Lower lobe of right lung (tissue), 2 donors: ENCODE results near the gene ATP2A3. TPM values are rescaled to one million over a fixed set of nuclear protein-coding genes. Genes with fewer than 3 reads are reported as not detected.

Experiments used
- ATAC-seq, 2 donors: fragments of 200-7000 bp; cut with Tn5 transposase; one replicate each; pipeline ENCODE4 v1.9.1; 2020 to 2022; ENCODE audit warnings: mild to moderate bottlenecking in 2 of 2, moderate library complexity in 2 of 2
- DNase-seq: peaks from one replicate; pipeline ENCODE4 v3.0.0-alpha.2; 2020
- H3K27ac ChIP-seq: fragments of 200-600 bp; one replicate; pipeline ENCODE4 v1.8.0; 2022
- H3K27me3 ChIP-seq: fragments of 200-600 bp; one replicate; pipeline ENCODE4 v1.8.0; 2022; ENCODE audit warnings: low read depth
- H3K36me3 ChIP-seq: fragments of 200-600 bp; one replicate; pipeline ENCODE4 v1.8.0; 2022; ENCODE audit warnings: mild to moderate bottlenecking
- H3K4me1 ChIP-seq: fragments of 200-600 bp; one replicate; pipeline ENCODE4 v1.8.0; 2022
- H3K4me3 ChIP-seq: fragments of 200-600 bp; one replicate; pipeline ENCODE4 v1.8.0; 2022; ENCODE audit warnings: mild to moderate bottlenecking
- H3K9me3 ChIP-seq: fragments of 200-600 bp; one replicate; pipeline ENCODE4 v1.8.0; 2022
- intact Hi-C: fragments of 100-400 bp; cut with DNase I; formaldehyde crosslinking; loops from one replicate; pipeline ENCODE4 v1.11.0; 2022
- total RNA-seq: library from RNA; stranded (reverse); fragmentation: NEBNext Ultra II Directional; extraction: Animal tissue kit (Norgen Biotek cat#: 25700); gene quantifications from one replicate; pipeline ENCODE4 v1.2.1, GENCODE V29; 2021
- TF ChIP-seq, protein P1 (sequence below): fragments of 200-600 bp; IDR thresholded peaks from one replicate; pipeline ENCODE4 v1.8.0; 2022; ENCODE audit warnings: antibody characterized with exemption, mild to moderate bottlenecking
- donor health status: DM: no; HTN: yes; CAD: no; lungs with severe emphysema.

The ATP2A3 gene
- total RNA-seq, 1 donor from 2014 or later: 45.6 TPM

DNA sequence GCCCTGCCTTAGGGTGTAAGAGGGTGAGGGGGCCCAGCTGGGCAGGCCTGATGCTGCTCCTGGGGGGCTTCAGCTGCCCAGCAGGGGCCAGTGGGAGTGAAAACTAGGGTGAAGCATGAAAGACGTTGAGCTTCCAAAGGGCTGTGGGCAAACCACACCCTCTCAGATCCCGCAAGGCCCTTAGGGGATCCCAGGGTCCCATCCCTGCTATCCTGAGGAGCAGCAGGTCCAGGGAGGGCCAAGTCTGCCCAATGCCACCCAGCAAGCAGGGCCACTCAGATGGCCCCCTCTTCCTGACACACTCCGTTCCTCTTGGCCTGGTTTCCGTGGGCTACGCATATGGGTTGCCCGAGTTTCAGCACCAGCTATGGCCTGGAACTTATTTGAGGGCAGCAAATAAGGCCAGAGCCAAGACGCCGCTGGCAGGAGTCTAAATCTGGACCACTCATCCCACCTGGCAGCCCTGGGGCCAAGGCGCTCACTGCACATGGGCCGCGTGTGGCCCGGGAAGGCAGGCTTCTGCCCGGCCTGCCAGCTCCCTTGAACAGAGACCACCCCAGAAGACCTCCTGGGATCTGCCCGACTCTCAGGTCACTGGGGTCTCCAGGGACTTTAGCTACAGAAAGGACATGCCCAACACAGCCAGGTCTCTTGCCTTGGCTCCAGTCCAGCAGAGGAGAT, 4.2 kb downstream of the ATP2A3 start:
- H3K27me3 ChIP-seq: peaks cover 16% of the 10 kb centered on the region
- no peak for ATAC-seq
- H3K4me3 ChIP-seq: no peak overlapping the region
- TF ChIP-seq, protein P1, sequence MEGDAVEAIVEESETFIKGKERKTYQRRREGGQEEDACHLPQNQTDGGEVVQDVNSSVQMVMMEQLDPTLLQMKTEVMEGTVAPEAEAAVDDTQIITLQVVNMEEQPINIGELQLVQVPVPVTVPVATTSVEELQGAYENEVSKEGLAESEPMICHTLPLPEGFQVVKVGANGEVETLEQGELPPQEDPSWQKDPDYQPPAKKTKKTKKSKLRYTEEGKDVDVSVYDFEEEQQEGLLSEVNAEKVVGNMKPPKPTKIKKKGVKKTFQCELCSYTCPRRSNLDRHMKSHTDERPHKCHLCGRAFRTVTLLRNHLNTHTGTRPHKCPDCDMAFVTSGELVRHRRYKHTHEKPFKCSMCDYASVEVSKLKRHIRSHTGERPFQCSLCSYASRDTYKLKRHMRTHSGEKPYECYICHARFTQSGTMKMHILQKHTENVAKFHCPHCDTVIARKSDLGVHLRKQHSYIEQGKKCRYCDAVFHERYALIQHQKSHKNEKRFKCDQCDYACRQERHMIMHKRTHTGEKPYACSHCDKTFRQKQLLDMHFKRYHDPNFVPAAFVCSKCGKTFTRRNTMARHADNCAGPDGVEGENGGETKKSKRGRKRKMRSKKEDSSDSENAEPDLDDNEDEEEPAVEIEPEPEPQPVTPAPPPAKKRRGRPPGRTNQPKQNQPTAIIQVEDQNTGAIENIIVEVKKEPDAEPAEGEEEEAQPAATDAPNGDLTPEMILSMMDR: no peak
- no peak for DNase-seq
- intact Hi-C loops: no loop called here
- no peaks in the 10 kb centered on the region for H3K36me3 ChIP-seq
- peaks cover 63% of the 10 kb centered on the region for H3K4me1 ChIP-seq
- no peaks in the 10 kb centered on the region for H3K9me3 ChIP-seq
- no peak overlapping the region for H3K27ac ChIP-seq

DNA sequence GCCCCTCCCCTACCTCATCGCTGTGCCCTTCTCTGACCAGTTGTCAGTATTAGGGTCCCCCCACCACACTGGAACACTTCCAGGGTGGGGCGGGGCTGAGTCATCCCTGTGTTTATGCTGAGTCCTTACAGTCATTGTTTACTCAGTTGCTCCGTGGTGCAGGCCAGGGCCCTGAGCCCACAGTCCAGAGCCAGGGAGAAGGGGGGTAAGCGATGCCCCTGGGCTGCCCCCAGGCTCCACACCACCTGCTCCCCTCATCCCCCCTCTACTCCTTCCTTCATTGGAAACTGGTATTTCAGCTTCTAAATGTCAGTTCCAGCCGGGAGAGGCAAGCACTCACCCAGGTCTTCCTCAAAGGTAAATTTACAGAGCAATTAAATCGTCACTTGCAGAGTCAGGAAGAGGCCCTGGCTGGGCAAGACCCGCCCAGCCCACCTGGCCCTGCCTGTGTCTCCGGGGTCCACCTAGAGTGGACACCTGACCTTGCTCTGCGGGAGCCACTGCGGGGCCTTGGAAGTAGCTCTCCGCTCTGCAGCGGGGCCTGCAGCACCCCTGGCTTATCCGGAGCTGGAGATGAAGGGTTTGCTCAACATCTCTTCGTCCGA, 4.8 kb downstream of the ATP2A3 start:
- no peak for DNase-seq
- no peaks in the 10 kb centered on the region for H3K9me3 ChIP-seq
- no peak overlapping the region for H3K4me3 ChIP-seq
- TF ChIP-seq, protein P1: no peak
- H3K36me3 ChIP-seq: no peaks in the 10 kb centered on the region
- peaks cover 63% of the 10 kb centered on the region for H3K4me1 ChIP-seq
- intact Hi-C loops: no loop called here
- H3K27ac ChIP-seq: no peak overlapping the region
- H3K27me3 ChIP-seq: peaks cover 16% of the 10 kb centered on the region
- peak; percentile 17 to 31 for ATAC-seq

DNA sequence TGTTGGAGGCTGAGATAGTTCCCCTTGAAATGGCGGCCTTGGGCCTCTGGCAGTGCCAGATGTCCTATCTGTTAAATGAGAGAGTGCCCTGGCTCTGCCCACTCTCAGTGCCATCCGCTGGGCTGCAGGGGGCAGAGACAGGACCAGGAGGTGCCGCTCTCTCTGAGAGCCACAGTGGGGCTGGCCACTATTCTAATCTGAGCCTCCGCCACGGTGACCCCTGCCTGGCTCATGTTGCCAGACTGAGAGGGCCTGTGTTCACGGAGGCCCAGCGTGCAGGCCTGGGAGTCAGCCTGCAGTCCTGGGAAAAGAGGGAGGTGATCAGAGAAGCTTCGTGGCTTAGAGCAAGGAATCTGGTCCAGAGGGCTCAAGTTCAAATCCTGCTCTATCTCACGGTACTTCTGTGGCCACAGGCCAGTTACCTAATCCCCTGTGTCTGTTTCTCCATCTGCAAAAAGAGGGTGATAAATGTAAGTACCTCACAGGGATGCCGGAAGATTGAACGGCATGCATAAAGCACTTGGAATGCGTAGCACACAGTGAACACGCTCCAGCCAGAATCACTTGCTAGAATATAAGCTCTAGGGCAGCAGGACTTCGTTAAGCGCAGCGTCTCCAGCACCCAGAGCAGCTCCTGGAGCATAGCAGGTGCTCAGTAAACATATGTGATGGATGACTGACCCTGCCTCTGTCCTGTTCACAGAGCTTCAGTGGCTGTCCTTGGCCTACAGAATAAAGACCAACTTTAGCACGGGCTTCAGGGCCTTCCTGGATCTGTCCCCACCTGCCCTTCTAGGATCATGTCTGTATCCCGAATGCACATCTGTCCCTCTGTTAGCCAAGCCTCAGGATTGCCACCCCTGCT, 6.3 kb downstream of the ATP2A3 start:
- Histone ChIP-seq H3K4me1 (peaks cover 56% of the 10 kb centered on the region), H3K27ac (no peak overlapping the region), H3K36me3 (no peaks in the 10 kb centered on the region), H3K4me3 (no peak overlapping the region), H3K27me3 (peaks cover 7% of the 10 kb centered on the region), H3K9me3 (no peaks in the 10 kb centered on the region)
- ATAC-seq: no peak
- no peak for DNase-seq
- intact Hi-C loops: no loop called here
- TF ChIP-seq, protein P1: no peak

DNA sequence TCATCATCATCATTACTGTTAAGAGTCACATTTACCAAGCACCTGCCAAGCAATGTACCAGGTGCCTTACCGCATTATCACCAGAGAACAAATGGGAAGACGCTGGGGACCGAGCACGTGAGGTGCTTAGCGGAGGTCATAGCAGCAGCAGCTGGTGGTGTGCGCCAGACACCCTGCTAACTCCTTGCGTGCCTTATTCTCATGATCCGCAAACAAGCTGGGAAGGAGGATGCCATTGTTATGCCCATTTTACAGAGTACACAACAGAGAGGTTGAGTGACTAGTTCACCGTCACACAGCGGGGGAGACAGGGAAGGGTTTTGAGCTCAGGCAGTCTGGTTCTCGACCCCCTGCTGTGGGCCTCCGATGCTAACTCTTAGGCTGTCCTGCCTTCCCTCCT, 7.3 kb downstream of the ATP2A3 start:
- no peak for DNase-seq
- intact Hi-C loops: no loop called here
- ATAC-seq: no peak
- Histone ChIP-seq H3K36me3 (no peaks in the 10 kb centered on the region), H3K9me3 (no peaks in the 10 kb centered on the region), H3K27ac (no peak overlapping the region), H3K4me1 (peaks cover 46% of the 10 kb centered on the region), H3K27me3 (no peaks in the 10 kb centered on the region), H3K4me3 (no peak overlapping the region)
- TF ChIP-seq, protein P1: no peak

DNA sequence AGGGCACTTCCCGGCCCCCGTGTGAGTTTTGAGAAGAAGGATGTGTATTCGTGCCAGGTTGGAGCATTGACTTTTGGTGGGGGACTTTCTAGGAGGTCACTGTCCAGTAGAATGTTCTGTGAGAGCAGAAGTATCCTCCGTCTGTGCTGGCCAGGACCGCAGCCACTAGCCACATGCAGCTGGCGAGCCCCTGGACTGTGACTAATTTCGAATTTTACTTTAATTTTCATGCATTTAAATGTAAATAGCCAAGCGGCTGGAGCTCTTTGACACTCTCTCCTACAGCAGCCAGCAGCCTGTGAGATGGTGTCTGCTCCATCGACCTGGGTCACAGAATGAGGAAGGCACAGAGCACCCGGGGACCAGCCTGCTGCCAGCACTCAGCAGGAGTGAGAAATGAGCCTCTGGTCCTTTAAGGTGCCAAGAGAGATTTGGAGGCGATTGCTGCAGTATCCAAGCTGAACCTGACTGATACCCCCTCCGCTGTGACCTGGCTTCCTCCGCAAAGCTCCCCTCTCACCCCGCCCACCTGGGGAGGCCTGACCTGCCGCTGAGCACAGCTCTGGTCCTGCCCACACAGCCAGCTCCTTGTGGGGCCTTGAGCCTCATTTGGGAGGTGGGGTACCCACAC, 7.8 kb downstream of the ATP2A3 start:
- H3K27ac ChIP-seq: no peak overlapping the region
- no peak for DNase-seq
- TF ChIP-seq, protein P1: no peak
- peaks cover 41% of the 10 kb centered on the region for H3K4me1 ChIP-seq
- ATAC-seq: no peak
- no peaks in the 10 kb centered on the region for H3K9me3 ChIP-seq
- no peaks in the 10 kb centered on the region for H3K27me3 ChIP-seq
- H3K36me3 ChIP-seq: no peaks in the 10 kb centered on the region
- no peak overlapping the region for H3K4me3 ChIP-seq
- intact Hi-C loops: no loop called here
